T follicular helper cell (primary cell): Measurements from ENCODE around the gene PTPRQ.

Experiments used
- DNase-seq: peaks from one replicate; pipeline ENCODE4 v3.0.0-alpha.2; 2020; ENCODE audit warnings: low read depth

The PTPRQ gene

DNA sequence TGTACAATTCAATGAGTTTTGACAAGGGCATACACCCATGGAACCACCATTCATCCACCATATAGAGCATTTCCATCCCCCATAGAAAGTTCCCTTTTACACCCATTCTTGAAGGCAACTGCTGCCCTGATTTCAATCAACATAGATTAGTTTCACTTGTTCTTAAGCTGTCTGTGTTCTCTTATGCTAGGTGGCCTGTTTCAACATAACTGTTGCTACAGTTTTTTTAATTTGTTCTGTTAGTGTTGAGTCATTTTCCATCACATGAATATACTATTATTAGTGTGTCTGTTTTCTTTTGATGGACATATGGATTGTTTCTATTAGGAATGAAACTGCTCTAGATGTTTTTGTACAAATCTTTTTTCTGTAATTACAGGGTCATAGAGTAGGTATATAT is 123.4 kb downstream of the PTPRQ start:
- no peak for DNase-seq

DNA sequence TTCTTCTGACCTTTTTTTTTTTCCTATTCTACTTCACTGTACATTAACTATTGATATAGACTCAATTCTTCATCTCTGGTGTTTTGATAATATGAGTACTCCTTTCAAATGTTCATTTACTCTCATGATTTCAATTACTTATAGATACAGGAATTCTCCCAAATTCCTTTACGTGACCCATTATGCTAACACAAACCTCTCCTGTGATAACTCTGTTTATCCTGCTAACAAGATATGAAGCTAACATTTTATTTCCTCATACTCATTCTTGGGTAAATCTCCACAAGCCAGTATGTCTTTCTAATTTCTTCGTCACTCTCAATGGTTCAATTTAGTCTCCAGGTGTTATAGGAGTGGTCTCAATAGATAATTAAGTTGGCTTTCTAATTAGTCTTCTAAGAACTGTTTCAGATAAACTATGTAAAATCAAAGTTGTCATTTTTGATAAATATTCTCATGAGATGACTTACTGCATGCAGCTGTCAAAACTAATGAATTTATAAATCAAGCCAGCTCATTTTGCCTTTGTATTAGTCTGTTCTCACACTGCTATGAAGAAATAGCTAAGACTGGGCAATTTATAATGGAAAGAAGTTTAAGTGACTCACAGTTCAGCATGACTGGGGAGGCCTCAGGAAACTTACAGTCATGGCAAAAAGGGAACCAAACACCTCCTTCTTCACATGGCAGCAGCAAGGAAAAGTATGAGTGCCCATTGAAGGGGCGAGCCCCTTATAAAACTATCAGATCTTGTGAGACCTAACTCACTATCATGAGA is 132.8 kb downstream of the PTPRQ start:
- no peak for DNase-seq

DNA sequence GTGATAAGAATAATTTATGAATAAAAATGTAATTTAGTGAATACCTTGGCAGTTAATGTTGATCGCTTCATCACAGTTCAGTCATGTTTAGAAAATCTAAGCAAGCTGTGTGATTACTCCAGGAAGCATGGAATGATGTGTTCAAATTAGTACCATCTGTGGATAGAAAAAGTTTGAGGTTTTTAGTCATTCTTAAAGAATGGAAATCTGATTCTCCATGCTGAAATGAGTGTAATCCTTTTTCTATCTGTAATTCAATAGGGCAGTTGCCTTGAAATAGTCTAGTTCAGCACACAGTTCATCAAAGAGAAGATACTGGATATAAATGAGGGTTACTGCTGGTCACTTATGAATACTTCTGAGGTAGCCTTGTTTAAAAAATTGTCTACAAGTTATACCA is 136.2 kb downstream of the PTPRQ start:
- no peak for DNase-seq

DNA sequence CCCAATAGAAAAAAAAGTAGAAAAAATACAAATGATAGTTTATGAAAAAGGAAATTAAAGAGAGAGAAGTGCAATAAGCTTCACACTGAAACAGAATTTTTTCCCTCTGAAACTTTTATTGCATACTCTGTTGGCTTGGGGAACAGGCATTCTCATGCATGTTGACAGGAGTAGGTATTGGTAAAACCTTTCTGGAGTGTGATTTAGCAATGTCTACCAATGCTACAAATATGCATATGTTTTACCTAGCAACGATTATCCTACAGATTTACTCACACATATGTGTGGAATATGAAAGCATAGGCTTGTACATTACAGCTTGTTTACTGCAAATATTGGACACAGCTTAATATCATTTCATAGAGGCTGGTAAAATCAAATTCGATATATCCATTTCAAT is 137.7 kb downstream of the PTPRQ start:
- DNase-seq: no peak

DNA sequence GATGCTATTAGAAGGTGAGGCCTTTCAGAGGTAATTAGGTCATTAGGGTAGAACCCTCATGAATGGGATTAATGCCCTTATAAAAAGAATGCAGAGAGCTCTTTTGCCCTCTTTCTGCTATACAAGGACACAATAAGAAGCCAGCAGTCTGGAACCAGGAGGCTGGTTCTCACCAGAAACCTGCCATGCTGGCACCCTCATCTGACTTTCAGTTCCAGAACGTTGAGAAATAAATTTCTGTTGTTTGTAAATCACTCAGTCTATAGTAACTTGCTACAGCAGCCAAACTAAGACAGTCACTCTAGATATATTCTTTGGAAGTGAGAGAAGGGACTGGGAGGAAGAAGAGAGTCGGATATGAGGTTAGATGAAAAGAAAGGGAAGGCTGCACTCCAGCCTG is 138.4 kb downstream of the PTPRQ start:
- no peak for DNase-seq

DNA sequence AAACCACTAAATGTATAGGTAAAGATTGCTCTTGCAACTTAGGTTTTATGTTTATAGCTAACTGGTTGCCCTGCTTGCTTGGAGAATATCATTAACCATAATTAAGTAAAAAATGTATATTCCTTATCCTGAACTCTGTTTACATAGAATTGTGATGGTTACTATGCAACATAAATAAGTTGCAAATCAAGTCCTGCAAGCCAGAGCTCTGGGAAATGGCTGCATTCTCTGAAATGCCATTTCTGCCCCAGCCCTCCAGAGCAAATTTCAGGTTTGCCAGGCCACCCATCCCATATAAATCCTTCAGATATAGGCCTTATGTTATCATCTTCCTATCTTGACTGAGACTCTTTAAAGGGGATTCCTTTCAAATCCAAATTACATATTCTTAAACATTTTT is 145.0 kb downstream of the PTPRQ start:
- DNase-seq: no peak

DNA sequence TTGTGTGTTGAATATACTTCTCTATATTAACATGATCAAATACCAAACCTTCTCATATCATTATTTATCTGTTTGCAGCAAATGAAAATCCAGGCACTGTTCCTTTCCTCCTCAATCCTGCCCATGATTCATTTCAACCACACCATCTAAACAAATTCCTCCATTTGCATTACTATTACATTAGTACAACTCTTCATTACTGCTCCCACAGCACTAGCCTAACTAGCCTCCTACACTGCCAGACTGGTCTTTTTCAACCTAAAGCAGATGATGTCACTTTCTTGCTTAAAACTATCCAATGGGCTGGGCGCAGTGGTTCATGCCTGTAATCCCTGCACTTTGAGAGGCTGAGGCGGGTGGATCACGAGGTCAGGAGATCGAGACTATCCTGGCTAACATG is 146.1 kb downstream of the PTPRQ start:
- no peak for DNase-seq

DNA sequence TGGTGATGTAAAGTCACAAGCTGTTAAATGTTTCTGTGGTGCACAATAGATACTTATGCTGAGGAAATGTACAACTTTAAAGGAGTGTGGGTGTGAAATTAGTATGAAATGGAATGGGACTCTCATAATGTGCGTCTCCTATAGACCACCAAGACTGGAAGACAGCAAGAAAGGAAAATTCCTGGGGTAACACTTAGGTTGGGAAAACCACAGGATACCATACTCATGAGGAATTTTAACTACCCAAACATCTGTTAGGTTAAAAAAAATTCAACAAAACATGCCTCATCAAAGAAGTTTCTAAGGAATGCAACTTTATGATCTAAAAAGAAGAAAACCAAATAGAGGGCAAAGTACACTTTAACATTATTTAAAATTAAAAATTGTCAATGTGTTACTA is 149.7 kb downstream of the PTPRQ start:
- no peak for DNase-seq

DNA sequence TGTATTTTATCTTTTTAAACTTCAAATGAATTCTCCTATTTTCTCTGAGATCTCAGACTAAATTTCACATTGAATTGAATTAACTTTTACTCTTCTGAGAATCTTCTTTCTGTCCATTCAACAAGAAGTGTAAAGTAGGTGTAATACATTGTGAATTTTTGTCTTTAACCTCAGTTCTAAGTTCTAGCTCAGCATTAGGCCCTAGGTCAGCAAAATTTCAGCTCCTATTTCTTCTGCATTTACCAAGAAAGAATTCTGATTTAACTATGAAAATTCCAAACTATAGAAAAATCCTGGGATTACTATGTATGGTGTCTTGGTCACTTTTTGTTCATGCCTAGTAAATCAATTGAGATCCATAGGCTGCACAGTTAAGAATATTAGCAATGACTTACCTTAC is 152.5 kb downstream of the PTPRQ start:
- DNase-seq: no peak

DNA sequence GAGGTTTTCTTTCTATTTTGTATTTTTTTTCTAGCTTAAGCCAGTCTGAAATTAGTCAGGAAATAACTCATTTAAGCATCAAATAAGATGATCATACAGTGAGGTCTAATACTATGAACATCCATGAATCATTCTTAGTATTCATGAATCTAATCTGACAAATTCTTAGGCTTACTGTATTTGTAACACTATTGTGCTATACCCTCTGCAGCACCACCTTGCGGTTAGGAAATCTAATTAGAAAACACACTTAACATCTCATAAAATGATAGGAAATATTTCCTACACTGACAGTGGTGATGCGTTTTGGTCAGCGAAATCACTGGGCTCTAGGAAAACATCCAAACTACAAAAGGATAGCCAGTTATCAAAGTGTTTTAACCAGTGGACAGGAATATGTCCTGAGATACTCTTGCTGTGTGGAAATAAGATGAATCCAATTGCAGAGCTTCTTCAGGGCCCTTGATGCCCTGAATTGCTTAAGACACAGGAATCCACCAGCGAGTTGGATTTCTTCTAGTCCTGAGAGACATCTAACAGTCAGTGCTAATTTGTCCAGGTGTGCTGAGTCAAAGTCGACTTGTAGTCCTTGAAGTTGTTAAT is 154.1 kb downstream of the PTPRQ start:
- no peak for DNase-seq

DNA sequence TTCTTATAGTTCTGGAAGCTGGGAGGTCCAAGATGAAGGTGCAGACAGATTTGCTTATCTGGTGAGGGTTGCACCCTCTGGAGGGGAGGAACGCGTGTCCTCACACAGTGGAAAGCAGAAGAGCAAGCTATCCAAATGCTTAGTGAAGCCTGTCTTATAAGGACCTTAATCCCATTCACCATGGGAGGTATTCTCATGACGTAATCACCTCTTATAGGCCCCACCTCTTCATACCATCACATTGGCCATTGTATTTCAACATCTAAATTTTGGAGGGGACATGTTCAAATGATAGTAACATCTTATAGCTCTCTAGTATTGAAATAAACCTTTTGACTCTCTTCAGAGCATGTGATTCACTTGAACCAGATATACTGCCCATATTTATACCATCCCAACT is 158.4 kb downstream of the PTPRQ start:
- DNase-seq: no peak

DNA sequence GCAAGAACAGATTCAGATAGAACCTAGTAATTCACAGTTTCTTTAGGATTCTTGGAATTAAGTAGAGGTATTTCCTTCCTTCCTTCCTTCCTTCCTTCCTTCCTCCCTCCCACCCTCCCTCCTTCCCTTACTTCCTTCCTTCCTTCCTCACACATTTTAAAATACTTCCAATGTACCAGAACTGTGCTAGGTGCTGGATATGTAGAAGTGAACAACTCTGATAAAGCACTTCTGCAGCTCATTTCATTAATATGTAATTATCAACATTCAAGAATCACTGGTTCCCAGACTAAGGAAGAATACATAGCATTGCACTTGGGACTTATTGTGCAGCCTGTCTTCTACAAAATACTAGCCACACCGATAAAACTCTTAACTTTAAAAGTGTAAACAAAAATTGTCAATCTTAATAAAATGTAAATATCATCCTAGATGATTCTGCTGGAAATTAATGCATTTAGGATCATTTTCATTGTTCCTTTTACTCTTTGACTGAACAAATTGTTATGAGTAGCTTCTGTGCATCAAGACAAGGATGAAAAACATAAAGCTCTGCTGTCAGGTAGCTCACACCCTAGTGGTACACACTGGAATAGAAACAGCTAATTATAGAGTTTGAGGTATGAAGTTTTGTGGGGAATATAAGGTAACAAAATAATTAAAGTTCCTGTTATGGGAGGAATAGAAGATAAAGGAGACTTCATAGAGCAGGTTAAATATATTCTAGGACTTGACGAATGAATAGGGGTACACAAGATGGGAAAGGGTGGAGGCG is 163.5 kb downstream of the PTPRQ start:
- DNase-seq: no peak

DNA sequence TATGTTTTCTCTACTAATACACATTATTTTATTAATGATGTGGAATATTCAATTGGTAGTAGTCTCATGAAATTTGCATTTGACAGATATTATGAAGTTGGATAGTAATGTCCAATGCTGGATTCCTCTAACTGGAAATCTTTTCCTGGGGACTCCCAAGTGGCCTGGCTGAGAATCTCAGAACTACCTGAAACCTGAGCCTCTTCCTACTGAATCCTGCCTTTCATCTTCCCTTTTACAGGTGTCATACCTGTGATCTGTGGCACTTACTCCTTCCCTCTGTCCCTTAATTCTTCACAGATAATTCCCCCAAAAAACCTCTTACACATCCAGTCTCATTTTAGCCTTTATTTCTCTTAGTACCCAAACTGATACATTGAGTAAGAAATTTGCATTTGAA is 173.7 kb downstream of the PTPRQ start:
- no peak for DNase-seq

DNA sequence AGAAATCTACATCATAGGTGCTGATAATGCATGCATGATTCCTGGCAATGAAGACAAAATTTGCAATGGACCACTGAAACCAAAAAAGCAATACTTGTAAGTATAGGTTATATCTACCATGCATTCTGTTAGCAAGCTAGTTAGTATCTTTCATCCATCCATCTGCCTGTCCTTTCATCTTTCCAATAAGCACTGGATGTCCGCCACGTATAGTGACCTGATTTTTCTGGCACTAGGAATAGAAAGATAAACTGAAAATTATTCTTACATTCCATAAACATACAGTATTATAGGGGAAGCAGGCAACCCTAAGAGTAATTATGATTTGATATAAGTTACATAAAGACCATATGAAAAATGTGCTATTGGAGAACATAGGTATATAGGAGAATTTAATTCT is 176.2 kb downstream of the PTPRQ start:
- no peak for DNase-seq

DNA sequence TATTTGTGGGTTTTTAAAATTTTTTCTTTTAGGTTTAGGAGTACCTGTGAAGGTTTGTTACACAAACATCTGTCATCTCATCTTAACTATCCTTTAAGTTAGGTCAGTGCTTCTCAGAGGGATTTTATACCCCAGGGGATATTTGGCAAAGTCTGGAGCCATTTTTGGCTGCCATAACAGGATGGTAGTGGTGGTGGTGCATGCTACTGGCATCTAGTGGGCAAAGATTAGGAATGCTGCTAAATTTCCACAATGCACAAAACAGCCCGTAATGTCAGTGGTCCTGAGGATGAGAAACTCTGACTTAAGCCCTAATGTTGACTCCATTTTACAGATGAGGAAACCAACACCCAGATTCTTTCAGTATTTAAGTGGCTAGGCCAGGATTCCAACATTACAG is 178.2 kb downstream of the PTPRQ start:
- no peak for DNase-seq

DNA sequence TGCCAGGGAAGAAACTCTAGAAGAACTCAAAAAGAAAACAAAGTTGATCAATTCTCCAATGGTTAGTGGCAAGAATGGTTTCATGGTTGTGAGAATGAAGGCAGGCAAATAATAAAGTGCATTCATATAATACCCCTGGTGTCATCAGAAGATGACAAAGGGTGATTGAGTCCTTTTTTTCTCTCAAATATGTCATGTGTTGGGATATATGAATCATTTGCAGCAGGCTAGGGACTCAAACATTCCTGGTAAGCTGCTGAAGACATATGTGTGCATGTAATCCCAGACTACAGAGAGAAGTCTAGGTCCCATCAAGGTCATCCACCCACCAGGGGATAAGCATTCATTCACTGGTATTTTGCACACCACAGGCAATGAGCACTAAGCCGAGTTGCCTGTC is 181.0 kb downstream of the PTPRQ start:
- no peak for DNase-seq

DNA sequence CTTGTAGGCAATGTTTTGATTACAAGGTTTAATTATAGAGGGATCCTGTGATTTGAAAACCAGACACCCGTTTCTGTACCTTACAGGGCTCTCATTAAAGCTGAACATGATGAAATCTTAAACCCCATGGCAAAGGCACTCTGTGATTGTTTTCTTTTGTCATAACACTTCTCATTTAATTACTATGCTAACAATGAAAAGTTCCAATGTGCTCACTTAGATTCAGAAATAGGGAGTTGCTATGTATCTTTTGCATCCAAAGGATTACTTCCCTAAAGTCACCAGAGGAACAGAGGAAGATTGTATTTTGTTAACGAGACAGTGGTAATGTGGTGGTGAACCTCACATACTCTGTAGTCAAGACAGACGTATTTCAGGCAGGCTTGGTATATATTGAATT is 181.9 kb downstream of the PTPRQ start:
- DNase-seq: no peak

DNA sequence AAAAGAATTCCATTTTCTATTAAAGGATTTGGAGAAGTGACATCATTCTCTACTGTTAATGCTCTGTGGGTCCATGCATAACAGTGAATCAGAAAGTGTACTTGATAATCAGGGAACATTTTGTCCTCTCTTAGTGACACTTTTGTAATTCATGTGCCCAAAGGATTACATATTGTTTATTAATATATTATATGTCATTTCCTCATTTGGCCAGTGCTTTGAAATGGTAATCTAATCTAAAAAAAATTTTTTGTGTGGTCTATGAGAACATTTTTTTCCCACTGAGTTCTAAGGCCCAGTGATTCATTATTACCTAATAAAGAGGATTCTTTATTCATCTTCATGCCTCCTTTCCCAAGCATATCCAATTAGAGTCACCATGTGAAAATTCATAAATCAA is 183.7 kb downstream of the PTPRQ start:
- no peak for DNase-seq

DNA sequence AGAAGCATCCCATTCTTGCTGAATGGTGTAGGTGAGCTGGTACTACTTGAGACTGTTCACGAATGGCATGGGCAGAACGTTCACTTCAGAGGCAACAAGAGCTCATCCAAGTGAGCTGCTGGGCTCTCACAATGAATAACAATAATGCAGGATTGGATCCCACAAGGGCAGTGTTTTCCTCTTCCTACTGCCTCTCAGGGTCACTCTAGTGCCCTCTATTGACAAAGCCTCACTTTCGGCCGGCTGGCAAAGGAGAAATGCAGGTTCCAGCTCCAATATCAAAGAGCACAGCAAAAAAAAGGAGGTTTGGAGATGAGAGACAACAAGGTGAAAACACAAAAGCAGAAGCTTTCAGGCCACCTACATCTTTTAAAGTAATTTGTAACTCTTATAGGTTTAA is 188.8 kb downstream of the PTPRQ start:
- DNase-seq: no peak

DNA sequence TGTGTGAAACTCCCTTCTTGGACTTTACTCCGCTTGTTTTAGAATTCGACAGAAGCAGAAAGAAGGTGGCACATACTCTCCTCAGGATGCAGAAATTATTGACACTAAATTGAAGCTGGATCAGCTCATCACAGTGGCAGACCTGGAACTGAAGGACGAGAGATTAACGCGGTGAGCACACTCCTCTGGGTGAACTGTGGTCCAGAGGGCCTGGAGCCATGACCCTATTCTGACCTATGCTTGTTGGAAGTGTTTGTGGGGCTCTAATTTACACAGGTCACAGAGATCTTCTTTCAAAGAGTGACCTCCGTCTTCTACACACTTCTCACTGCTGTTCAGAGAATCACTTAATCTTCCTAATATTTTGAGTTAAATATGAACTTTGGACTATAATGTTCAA is 190.9 kb downstream of the PTPRQ start:
- no peak for DNase-seq

DNA sequence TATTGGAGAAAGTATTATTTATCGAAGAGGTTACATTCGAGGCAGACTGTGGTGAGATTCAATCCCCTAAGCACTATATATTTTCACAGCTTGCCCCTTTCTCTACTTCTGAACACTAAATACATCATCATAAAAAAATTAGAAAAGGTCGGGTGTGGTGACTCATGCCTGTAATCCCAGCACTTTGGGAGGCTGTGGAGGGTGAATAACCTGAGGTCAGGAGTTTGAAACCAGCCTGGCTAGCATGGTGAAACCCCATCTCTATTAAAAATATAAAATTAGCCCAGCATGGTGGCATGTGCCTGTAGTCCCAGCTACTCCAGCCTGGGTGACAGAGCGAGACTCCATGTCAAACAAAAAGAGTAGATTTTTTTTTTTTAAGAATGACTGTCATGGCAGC is 192.8 kb downstream of the PTPRQ start:
- no peak for DNase-seq

DNA sequence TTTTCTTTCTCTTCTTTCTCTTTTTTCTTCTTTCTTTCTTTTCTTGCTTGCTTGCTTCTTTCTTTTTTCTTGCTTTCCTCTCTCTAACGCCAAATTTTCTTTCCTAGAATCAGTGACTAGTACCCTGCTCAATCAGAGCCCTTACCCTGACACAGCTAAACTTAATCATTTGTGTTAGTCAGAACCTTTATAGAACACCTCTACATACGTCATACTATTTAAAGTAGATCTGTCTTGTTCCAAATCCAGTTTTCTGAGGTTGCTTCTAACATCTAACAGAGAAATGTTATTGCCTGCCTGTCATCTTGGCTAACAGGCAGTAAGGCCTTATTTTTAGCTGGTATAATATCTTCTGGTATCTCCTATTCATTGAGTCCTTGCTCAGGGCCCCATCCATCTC is 197.9 kb downstream of the PTPRQ start:
- DNase-seq: no peak

DNA sequence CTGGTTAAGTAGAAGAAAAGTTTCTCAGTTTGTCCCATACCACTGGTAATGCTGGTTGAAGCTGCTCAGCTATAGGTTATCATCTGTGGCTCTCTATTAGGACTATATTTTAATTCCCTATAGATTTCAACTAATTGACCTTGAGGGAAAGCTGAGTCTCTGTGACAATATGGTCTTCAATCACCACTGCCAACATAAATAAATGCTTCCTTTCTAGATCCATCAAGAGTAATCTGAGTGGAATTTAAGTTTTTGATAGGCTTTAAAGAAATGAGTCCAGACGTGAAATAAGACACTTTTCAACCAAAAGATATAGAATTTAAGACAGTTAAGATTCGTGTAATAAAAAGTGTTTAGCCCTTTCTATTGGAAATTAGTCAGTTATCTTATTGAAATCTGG is 199.9 kb downstream of the PTPRQ start:
- no peak for DNase-seq
